Uterus (tissue), 4 donors: Measurements from ENCODE around the gene TMEM59L. TPM values are rescaled to one million over a fixed set of nuclear protein-coding genes. Genes with fewer than 3 reads are reported as not detected.

Experiments used
- DNase-seq, 2 donors: peaks; one replicate each; pipeline ENCODE4 v3.0.0-alpha.2; 2019 to 2020
- H3K27ac ChIP-seq, 2 donors: fragments of 200-600 bp; sonication (generic); 1 replicate in 1 of 2; 2 replicates in 1 of 2; pipeline ENCODE4 v1.5.1; 2016 to 2018
- H3K27me3 ChIP-seq, 2 donors: fragments of 200-600 bp; sonication (generic); one replicate each; pipeline ENCODE4 v1.5.1; 2018 to 2019; ENCODE audit warnings: control low read depth in 1 of 2
- H3K36me3 ChIP-seq, 2 donors: fragments of 200-600 bp; sonication (generic); one replicate each; pipeline ENCODE4 v1.5.1; 2019; ENCODE audit warnings: control low read depth in 1 of 2
- H3K4me1 ChIP-seq, 2 donors: fragments of 200-600 bp; sonication (generic); one replicate each; pipeline ENCODE4 v1.5.1; 2018 to 2019; ENCODE audit warnings: control low read depth in 1 of 2
- H3K4me3 ChIP-seq, 2 donors: fragments of 200-600 bp; sonication (generic); 1 replicate in 1 of 2; 2 replicates in 1 of 2; pipeline ENCODE4 v1.5.1; 2018 to 2019; ENCODE audit warnings: mild to moderate bottlenecking in 1 of 2
- H3K9me3 ChIP-seq, 2 donors: fragments of 200-600 bp; sonication (generic); one replicate each; pipeline ENCODE4 v1.5.1; 2019; ENCODE audit warnings: control low read depth in 1 of 2
- POLR2A ChIP-seq, 2 donors: fragments of 450-650 bp; IDR thresholded peaks; one replicate each; pipeline ENCODE4 v1.6.1; 2016; ENCODE audit warnings: antibody characterized with exemption in 2 of 2, mild to moderate bottlenecking in 1 of 2, moderate library complexity in 1 of 2
- intact Hi-C: fragments of 100-400 bp; cut with DNase I; formaldehyde crosslinking; loops from one replicate; pipeline ENCODE4 v1.15.1; 2023; ENCODE audit warnings: low total_unique reads
- total RNA-seq, 4 donors: library from RNA; depleted of rRNA in 3 of 4; stranded (reverse); fragments of >200 nt in 3 of 4; gene quantifications; one replicate each; pipeline versions ENCODE4 v1.1.0 to v1.2.4, GENCODE V29; 2014 to 2023
- TF ChIP-seq, protein P1 (sequence below), 4 experiments: fragments of 200-600 bp in 2 of 4; fragments of 450-650 bp in 2 of 4; sonication (generic) in 2 of 4; IDR thresholded peaks; one replicate each; pipeline ENCODE4 v1.5.1; 2016 to 2019; ENCODE audit warnings: antibody characterized with exemption in 4 of 4, mild to moderate bottlenecking in 2 of 4, moderate library complexity in 1 of 4
- donor health status: DM: yes; HTN: yes; CAD: no.

The TMEM59L gene
- total RNA-seq, 4 donors from 2014 or later, result 0.26 to 7.5 TPM; not detected in 2

DNA sequence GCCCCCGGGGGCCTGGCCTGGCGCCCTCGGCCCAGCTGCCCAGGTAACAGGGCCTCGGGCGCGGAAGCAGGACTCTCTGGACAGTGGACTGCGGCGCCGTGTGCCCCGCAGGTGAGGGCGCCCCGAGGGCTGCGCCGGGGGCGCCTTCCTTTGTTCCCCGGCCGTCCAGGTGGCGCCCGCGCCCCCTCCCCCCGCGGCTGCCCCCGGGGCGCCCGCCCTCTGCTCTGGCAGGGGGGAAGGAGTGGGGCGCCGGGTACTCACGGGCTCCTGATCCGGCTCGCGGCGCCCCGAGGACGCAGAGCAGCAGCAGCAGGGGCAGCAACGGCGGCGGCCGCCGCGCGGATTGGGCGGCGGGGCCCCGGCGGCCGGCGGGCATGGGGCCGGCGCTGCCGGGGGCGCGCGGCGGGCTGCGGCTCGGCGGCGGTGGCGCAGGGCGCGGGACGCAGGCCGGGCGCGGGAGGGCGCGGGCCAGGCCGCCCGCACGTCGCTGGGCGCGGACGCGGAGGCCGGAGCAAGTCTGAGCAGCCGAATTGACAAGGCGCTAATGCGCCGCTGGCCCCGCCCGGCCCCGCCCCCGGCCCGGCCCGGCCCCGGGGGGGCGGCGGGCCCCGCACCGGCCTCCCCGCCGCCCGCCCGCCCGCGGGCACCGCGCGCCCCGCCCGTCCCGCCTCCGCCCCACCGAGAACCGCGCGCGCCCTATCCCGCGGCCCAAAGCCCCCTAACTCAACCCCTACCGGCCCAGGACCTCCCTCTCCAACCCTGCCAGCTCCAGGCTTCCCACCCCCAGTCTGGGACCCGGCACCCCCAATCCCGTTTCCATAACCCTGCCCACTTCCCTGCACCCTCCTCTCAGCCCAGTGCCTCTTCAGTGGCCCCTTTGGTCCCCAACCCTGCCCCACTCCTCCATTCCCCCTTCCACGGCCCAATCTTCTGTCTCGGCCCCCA, 6.1 kb upstream of the TMEM59L start, which contains the start of gene CRLF1:
Gene CRLF1 (minus strand): TSS at position 519 of the 945 bp plus-strand sequence. CDS start 143 bp downstream, at position 376.
- no peak within 1 kb of the TSS for H3K4me3 ChIP-seq
- TF ChIP-seq, protein P1, sequence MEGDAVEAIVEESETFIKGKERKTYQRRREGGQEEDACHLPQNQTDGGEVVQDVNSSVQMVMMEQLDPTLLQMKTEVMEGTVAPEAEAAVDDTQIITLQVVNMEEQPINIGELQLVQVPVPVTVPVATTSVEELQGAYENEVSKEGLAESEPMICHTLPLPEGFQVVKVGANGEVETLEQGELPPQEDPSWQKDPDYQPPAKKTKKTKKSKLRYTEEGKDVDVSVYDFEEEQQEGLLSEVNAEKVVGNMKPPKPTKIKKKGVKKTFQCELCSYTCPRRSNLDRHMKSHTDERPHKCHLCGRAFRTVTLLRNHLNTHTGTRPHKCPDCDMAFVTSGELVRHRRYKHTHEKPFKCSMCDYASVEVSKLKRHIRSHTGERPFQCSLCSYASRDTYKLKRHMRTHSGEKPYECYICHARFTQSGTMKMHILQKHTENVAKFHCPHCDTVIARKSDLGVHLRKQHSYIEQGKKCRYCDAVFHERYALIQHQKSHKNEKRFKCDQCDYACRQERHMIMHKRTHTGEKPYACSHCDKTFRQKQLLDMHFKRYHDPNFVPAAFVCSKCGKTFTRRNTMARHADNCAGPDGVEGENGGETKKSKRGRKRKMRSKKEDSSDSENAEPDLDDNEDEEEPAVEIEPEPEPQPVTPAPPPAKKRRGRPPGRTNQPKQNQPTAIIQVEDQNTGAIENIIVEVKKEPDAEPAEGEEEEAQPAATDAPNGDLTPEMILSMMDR (IDR thresholded peaks at IDR 0.05), result no peak
- no peak within 1 kb of the TSS for H3K27ac ChIP-seq
- intact Hi-C loops, result no loop called here
- DNase-seq, result no peak
- H3K36me3 ChIP-seq, result no peaks in the 10 kb centered on the region
- peaks cover 42 to 47% of the 10 kb centered on the region in 2 donors for H3K27me3 ChIP-seq
- no peaks in the 10 kb centered on the region for H3K9me3 ChIP-seq
- H3K4me1 ChIP-seq, result peaks cover 0 to 21% of the 10 kb centered on the region in 2 donors

DNA sequence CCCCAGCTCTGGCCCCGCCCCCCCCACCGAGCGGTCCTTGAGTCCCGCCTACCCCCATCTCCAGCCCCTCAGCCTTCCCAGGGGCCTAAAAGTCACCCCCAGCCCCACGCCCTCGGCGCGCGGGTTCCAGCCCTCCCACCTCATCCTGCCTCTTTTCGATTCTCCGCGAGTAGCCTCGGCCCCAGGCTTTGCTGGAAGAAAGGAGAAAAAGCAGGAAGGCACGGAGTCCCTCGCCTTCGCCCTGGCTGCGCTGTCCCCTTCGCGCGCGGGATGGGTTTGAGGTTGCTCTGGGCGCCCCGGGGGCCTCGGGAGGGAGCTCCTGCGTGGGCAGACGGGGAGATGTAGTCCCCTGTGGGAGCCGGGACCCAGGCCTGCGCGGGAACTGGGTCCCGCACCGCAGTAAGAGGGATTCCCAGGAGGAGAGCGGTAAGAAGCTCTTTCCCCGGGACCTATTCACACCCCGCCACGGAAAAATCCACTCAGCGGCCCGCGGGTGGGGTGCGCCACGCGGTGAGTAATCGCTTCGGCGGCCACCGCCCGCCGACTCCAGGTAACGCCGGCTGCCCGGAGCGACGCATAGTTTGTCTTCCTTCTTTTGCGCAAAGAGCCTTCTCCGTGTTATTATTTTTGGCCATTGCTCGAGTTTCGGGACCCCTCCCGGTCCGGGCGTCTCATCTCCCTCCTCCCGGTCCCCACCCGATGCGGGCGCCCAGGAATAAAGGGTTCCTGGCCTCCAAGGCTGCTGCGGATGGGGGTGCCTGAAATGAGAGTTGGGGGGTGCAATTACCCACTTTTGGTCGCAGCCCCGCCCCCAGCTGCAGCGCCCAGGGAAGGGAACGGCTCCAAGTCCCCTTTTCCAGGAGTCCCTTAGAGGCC, 5.2 kb upstream of the TMEM59L start:
- no peak overlapping the region for H3K27ac ChIP-seq
- intact Hi-C loops, result no loop called here
- DNase-seq, result no peak
- no peaks in the 10 kb centered on the region for H3K36me3 ChIP-seq
- peaks cover 0 to 30% of the 10 kb centered on the region in 2 donors for H3K4me1 ChIP-seq
- no peaks in the 10 kb centered on the region for H3K9me3 ChIP-seq
- H3K4me3 ChIP-seq, result no peak overlapping the region
- TF ChIP-seq POLR2A (IDR thresholded peaks at IDR 0.05), result no peak
- TF ChIP-seq, protein P1 (IDR thresholded peaks at IDR 0.05), result no peak
- H3K27me3 ChIP-seq, result peaks cover 51 to 53% of the 10 kb centered on the region in 2 donors

DNA sequence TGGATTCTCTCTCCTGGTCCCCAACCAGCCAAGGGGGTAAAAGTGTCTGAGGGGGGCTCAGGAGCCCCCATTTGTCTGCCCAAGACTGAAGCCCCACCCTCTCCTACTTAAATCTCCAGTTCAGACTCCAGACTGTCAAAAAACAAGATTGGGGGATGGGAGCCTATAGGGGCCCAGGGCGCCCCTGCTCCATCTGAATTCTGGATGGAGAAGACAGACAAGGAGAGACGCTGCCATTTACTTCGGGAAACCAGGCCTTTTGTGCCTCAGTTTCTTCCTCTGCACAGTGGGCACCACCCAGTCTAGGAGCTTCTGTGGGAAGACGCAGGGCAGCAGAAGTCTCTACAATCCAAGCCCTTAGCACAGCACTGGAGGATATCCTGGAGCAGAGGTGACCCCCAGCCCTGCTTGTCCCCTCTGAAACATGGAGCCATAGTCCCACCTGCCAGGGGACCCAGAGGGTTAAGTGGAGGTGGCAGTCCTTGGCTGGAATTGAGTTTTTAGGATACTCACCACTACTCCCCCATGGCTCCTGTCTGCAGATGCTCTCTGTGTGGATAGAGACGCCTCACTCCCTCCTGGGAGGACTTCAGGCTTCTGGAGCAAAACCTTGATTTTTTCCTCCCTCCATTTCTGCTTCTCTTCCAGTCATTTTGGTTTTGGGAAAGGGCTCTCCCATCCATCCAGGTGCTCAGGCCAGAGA, 4.4 kb upstream of the TMEM59L start:
- no peak for DNase-seq
- peaks cover 0 to 31% of the 10 kb centered on the region in 2 donors for H3K4me1 ChIP-seq

DNA sequence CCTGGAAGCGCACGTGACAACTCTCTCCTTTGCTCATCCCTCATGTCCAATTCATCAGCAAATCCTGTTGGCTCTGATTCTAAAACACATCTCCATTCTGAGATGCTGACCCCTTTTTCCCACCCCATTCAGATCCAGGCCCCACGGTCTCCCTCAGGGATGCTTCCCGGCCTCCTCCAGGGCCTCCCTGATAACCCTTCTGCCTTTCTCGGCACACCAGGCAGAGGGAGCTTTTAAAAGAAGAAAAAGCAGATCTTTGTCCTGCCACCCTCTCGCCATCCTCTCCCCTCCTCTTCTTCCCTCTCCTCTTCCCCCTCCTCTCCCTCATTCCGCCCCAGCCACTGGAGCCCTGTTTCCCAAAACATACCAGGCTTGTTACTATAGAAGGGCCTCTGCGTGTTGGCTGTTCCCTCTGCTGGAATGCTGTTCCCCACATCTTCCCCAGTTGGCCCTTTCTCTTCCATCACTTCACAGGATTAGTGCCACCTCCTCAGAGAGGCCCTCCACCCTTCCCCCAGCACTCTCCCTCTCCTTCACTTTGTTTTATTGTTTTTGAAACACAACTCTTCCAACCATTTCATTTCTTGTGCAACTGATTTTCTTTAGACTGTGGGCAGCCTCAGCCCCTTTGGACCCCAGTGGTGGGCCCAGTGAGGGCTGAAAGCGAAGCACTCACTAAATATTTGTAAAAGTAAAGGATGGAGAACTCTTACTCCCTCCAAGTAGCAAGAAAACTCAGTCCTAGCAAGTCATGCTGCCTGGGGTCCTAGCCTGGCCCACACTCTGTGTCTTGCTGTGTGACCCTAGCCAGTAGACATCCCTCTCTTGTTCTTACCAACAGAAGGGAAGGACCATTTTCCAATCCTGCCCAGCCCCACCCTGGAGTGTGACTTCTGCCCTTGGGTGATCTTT, 3.6 kb upstream of the TMEM59L start:
- H3K4me1 ChIP-seq, result peaks cover 0 to 24% of the 10 kb centered on the region in 2 donors
- TF ChIP-seq, protein P1 (IDR thresholded peaks at IDR 0.05), result no peak
- no peak for TF ChIP-seq POLR2A (IDR thresholded peaks at IDR 0.05)
- no peaks in the 10 kb centered on the region for H3K9me3 ChIP-seq
- no peak overlapping the region for H3K27ac ChIP-seq
- H3K4me3 ChIP-seq, result no peak overlapping the region
- DNase-seq, result no peak
- H3K36me3 ChIP-seq, result no peaks in the 10 kb centered on the region
- intact Hi-C loops, result no loop called here
- peaks cover 49 to 52% of the 10 kb centered on the region in 2 donors for H3K27me3 ChIP-seq

More for the DNA sequence above, 4.4 kb upstream of the TMEM59L start:
- Histone ChIP-seq H3K36me3 (no peaks in the 10 kb centered on the region), H3K4me3 (no peak overlapping the region), H3K27ac (no peak overlapping the region), H3K9me3 (no peaks in the 10 kb centered on the region), H3K27me3 (peaks cover 52 to 53% of the 10 kb centered on the region in 2 donors)
- intact Hi-C loops, result no loop called here
- no peak for TF ChIP-seq POLR2A (IDR thresholded peaks at IDR 0.05)
- TF ChIP-seq, protein P1 (IDR thresholded peaks at IDR 0.05), result no peak
